ENCODE results near the gene IREB2.
"Not testable (repeated sequence)": the region's sequence is repeated elsewhere in the genome, so short reads cannot be mapped to it uniquely, and the experiment has no call there.

Gene IREB2, protein sequence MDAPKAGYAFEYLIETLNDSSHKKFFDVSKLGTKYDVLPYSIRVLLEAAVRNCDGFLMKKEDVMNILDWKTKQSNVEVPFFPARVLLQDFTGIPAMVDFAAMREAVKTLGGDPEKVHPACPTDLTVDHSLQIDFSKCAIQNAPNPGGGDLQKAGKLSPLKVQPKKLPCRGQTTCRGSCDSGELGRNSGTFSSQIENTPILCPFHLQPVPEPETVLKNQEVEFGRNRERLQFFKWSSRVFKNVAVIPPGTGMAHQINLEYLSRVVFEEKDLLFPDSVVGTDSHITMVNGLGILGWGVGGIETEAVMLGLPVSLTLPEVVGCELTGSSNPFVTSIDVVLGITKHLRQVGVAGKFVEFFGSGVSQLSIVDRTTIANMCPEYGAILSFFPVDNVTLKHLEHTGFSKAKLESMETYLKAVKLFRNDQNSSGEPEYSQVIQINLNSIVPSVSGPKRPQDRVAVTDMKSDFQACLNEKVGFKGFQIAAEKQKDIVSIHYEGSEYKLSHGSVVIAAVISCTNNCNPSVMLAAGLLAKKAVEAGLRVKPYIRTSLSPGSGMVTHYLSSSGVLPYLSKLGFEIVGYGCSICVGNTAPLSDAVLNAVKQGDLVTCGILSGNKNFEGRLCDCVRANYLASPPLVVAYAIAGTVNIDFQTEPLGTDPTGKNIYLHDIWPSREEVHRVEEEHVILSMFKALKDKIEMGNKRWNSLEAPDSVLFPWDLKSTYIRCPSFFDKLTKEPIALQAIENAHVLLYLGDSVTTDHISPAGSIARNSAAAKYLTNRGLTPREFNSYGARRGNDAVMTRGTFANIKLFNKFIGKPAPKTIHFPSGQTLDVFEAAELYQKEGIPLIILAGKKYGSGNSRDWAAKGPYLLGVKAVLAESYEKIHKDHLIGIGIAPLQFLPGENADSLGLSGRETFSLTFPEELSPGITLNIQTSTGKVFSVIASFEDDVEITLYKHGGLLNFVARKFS

DNA sequence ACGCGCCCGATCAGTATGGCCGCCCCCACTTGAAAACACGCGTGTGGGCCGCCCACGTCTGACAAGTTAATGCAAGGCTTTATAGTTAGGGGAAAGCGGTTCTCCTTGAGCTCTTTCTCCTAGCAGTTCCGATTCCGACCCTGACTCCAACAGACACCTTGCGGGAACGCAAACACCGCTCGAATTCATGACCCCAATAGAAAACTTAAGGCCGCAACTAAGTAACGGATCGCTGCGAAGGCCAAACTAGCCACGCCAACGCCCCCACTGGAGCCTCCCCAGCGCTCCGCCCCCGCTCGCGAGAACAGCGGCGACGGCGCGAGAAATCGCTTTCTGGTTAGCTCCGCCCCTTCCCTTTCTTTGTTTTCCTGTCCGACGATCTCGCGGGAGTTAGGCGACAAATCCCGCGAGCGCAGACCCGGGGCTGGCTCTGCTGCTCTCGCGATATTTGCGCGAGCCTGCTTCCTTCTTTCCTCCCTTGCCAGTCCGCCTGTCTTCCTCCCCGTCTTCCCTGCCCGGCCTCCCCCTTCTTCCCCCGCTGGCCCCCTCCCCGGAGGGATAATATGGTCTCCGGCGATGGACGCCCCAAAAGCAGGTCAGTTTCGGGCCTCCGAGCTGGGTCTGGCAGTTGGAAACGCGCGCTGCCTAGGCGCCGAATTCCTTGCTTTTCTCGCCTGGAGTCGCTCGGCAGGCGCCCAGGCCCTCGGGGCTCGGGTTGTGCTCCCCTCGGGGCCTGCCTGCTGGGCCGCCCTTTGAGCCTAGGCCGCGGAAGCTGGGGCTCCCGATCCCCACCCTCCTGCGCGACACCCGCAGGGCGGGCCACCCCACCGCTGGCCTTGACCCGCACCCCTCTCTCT, at the start of gene IREB2:
Gene IREB2 (plus strand): TSS at position 455 of the 857 bp plus-strand sequence. CDS start 122 bp downstream, at position 577.
- peak; percentile 99 for DNase-seq

DNA sequence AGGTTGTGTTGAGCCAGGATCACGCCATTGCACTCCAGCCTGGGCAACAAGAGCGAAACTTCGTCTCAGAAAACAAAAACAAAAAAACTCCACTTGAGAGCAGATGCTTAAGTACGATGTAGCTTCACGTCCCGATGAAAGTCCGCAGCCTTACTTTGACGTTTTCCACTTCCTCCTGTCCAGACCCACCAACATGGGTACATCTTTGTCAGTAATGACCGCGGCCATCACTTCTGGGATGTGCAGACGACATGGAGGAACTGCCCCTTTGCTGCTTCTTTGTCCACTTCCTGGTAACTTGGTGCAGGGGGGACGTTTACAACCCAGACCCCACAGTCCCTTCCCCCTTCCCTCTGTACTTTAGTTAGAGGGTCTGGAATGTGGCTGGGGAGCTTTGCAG, 49.2 kb upstream of the IREB2 start:
- DNase-seq = no peak

DNA sequence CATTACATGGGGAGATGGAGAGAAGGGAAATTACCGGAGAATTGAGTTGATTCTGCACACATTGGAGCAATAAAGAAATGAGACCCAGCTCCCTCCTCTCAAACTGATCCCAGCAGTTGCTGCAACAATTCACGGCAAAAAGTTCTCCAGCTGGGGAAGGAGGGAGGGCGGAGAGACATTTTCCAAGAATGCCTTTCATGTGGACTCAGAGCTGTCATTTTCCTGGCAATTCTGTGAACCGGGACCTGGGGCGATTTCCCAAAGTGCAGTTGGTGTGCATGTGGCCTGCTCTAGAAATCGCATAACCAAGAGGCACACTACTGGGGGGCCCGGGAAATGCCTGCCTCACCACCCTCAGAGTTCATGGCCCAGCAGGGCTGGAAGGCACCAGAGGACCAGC, 48.7 kb upstream of the IREB2 start:
- peak; percentile 86 for DNase-seq

DNA sequence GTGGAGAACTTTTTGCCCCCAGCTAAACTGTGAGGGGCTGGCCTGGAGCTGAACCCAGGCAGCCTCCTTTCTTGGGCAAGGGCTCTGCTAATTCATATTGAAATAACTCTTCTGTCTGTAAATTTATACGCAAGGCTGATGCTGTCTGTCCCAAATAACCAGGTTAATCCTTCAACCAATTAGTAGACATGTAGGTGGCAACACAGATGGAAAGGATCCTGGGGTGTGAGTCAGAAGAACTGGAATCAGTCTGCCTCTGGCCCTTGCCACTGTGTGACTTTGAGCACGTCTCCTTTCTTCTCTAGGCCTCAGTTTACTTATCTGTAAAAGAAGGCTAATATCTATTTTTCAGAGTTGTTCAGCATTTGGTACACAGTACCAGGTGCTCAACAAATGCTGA, 48.3 kb upstream of the IREB2 start:
- no peak for DNase-seq

DNA sequence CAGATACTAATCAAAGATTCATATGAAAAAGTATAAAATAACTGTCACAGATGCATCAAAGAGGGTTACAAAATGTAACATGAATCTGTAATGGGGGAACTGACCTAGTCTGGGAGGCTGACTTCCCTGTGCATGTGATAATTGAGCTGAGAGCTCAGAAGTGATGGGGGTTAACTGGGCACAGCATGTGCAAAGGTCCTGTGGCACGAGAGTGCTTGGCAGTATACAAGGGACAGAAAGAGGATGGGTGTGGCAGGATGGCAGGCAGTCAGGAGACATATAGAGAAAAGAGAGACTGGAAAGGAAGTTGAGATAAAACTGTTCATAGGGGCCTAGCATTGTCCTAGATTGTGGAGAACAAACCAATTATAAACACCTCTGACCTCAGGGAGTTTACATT, 47.8 kb upstream of the IREB2 start:
- DNase-seq = no peak

DNA sequence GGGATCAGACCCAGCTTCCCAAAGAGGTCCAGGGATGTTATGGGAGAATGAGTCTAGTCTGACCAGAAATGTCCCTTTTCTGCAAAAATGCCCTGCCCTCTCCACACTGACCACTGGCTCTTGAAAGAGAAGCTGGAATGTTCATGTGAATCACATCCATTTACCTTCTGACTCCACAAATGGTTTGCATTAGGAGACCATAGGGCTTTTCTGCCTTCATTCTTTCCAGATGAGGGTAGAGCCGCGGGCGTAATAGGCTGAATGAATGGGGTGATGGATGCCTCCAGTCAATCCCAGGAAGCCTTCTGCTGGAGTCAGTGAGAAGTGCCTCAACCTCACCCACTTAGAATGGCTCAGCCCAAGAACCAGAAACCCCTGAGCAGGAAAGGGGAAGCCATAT, 47.2 kb upstream of the IREB2 start:
- no peak for DNase-seq

DNA sequence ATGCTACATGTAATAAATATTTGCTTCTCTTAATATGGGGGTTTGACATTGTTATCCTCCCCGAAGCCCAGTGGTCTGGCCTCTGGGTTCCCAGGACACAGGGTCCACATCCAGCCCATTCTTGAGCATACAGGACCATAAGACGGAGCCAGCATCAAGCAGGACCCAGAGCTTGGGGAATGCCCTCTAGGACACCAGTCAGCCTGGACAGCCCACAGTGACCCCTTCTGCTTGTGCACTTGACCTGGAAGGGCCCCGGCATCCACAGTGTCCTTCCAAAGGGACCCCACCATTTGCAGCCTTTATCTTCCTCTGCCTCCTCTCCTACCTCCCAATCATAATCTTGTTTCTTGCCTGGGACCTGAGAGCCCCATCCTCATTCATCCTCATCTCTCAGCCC, 46.2 kb upstream of the IREB2 start:
- DNase-seq = no peak

DNA sequence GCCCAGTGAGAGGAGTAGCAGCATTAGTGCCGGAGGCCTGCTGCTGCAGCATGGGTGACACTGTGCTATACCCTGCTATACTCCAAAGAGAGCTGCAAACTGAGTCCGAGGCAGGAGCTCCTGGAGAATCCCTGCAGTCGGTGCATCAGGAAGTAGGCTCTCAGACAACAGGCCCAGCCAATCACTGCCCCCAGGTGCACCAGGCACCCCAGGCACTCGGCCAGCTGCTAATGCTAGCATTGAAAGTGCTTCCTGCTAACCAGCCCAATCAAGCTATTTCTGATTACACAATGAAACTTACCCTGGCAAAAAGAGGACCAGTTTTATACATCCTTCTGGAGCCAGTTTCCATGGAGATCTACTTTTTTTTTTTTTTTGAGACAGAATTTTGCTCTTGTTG, 45.6 kb upstream of the IREB2 start:
- DNase-seq = no peak

DNA sequence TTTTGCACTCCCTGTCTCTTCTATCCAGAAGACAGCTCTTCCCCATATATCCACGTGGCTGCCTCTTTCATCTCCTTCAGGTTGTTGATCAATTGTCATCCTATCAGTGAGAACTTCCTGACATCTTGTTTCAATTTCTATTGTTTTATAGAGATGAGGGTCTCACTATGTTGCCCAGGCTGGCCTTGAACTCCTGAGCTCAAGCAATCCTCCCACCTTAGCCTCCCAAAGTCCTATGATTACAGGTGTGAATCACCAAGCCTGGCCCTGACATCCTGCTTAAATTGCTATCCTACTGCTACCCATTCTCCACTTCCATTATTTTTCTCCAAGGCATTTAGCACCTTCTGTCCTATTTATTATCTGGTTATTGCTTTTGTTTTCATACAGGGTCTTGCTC, 44.9 kb upstream of the IREB2 start:
- no peak for DNase-seq

DNA sequence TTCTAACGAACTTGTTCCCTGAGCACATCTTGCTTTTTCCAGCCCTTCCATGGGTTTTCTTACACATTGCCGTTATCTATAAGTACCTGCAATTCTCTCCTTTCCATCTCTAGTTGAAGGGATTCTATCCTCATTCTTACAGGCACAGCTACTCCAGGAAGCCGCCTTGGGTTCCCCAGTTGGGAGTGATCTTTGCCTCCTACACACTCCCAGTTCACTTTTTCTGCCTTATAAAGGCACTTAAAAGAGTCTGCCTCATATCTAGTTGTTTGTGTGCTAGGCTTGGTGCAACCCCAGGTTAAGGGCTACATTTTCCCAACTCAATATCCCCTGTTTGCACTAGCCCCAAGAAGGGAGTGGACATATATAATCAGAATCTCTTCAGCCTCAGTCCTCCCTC, 44.0 kb upstream of the IREB2 start:
- DNase-seq = no peak

DNA sequence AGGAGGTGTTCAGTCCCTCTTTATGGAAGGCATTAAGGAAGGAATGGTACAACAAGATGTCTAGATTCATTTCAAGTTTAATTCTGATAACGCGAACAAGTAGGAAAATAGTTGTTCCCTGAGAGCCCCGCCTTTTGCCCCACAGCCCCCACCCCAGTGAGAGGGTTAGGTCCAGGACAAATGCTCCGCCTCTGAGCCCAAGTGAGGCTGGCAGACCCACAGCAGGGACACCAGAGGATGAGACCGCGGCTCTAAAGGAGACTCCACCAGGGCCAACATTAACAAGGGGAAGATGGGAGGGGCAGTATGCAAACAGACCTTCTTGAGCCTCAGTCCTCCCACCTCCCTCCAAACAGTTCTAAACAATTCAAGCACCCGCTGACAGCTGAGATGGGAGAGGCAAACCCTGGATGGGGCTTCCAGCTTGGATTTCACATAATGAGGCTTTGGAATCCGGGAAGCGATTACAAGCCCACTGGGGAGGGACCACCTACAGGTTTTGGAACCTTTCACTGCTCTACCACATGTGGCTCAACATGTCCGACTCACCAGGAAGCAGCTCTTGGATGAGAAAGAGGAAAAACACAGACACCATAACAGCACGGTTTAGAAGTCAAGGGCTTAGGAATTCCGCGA, 42.9 kb upstream of the IREB2 start:
- peak; percentile 82 for DNase-seq

DNA sequence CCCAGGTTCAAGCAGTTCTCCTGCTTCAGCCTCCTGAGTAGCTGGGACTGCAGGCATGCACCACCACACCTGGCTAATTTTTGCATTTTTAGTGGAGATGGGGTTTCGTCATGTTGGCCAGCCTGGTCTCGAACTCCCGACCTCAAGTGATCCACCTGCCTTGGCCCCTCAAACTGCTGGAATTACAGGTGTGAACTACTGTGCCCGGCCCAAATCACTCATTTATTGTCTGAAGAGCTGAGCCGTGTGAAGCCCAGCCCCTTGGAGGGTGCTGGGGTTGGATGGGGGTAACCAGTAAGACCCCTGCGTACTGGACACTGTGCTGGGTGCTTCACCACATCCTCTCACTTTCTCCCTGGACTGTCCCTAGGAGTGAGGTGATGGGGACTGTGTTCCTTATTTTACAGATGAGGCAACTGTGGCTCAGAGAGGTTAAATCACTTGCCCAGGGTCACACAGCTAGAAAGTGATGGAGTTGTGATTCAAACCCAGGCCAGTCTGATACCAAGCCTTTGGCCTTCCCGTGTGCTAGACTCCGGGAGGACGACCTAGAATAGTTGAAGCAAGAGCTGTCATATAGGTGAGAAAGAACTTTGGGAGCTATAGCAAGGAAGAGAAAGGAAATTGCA, 41.7 kb upstream of the IREB2 start:
- no peak for DNase-seq

DNA sequence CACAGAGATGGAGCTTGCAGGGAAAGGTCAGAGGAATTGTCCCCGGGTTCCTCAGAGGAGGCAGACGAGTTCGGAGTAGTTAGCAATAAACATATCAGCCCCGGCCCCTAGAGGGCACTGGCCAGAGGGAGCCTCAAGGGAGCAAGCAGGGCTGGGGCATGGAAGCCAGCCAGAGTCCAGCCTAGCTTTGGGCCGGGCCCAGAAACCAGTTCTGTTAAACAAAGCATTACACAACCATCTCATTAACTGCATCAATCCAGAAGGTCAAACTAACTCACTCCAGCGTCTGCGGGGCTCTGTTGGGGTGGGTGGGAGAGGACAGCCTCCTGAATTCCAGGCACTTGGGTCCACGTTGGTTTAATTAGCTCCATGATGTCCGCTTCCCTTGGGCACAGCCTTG, 41.0 kb upstream of the IREB2 start:
- no peak for DNase-seq

DNA sequence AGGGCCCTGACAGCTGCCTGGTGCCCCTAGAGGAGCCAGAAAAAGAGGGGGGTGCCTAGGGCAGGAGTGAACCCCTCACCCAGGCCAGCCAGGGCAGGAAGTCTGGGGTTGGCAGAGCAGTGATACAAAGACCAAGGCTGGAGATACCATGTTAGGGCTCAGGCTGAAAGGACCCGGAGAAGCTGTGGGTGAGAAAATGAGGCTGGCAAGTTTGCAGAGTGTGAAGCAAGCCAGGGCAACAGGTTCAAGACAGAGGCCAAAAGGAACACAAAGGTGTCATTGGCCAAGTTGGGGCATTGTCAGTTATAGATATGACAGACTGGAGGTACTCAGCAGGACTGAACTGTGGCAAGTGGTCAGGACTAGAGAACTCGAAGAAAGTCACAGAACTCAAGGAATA, 40.6 kb upstream of the IREB2 start:
- DNase-seq = no peak

DNA sequence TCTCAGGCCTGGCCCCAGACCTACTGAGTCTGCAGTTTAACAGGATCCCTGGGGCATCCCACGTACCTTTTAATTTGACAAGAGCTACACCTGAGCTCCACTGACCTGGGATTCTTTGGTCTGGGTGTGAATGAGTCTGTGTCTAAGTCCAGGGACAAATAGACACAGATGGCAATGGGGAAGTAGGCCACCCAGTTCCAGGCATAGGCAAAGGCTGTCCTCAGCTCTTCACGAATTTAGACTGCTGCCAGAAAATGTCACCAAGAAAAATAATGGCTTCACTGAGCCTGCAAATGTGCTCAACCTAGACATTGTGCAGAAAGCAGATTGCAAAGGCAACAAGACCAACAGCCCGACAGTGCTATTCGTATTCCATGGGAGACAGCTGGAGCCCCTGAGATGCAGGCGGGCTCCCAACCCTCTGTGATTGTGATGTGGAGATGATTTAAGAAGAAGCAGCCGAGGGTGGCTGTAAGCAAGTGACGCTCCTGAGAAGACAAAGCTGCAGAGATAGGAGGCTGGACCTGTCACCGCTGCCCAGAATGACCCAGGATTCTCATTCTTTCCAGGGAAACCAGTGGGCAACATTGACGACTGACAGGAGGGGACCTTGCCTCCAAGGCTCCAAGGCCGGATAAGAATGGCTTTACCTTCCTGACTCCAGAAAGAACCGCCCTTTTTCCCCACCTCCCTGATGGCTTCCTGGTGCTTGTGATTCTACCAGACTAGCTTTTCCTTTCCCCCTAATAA, 39.8 kb upstream of the IREB2 start:
- no peak for DNase-seq

DNA sequence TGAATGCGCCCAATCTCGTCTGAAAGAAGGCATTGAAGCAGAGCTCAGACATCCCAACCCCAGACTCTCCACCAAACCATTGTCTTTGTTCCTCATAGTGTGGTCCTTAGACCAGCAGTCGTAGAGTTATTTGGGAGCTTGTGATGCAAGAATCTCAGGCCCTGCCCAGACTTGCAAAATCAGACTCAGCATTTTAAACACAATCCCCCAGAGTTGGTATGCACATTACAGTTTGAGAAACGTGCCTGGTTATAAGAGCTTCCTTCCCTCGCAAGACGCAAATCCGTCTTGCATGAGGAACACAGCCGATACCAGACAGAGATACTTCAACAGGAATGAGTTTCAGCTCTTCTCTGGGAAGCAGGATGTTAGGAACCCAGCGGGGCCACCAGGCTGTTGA, 38.9 kb upstream of the IREB2 start:
- no peak for DNase-seq

DNA sequence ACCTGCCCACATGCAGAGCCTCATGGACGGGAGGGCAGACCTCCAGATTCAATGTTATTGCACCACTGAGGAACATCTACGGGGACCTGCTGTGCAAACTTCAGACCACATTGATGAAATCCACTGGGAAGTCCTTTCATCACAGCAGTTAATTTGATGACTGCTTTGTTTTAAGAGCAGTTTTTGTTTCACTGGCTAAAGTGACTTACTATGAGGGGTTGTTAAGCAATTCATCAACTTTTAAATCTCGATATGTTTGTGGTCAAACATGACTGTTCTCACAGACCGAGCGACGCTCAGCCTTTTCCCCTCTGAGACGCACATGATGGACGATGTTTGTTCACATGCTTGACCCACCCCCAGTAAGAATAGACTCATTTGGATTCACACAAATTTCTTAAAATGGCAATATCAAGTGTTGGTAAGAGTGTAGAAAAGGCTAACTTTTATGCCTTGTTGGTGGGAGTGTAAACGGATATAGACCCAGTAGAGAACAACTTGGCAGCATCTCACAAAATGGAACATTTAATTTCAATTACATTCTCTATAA, 35.9 kb upstream of the IREB2 start:
- DNase-seq = no peak

DNA sequence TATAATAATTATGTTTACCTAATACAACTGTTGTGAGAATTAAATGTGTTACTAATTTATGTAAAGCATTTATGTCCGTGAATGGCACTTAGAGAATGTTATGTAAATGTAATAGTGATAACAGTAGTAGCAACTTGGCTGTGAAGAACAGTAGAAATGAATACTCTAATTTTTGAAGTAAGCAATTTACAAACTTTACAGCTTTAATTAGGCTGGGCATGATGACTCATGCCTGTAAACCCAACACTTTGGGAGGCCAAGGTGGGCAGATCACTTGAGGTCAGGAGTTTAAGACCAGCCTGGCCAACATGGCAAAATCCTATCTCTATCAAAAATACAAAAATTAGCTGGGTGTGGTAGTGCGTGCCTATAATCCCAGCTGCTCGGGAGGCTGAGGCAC, 33.9 kb upstream of the IREB2 start:
- DNase-seq = no peak

DNA sequence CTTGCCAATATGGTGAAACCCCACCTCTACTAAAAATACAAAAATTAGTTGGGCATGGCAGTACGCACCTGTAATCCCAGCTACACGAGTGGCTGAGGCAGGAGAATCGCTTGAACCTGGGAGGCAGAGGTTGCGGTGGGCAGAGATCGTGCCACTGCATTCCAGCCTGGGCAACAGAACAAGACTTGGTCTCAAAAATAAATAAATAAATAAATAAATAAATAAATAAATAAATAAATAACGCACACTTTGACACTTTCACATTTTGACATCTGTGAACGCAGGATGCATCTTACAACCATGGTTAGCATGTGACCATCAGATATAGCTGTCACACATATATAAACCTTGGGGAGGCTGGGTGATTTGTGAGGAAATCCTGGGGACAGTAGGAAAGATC, 33.2 kb upstream of the IREB2 start:
- not testable (repeated sequence) for DNase-seq

DNA sequence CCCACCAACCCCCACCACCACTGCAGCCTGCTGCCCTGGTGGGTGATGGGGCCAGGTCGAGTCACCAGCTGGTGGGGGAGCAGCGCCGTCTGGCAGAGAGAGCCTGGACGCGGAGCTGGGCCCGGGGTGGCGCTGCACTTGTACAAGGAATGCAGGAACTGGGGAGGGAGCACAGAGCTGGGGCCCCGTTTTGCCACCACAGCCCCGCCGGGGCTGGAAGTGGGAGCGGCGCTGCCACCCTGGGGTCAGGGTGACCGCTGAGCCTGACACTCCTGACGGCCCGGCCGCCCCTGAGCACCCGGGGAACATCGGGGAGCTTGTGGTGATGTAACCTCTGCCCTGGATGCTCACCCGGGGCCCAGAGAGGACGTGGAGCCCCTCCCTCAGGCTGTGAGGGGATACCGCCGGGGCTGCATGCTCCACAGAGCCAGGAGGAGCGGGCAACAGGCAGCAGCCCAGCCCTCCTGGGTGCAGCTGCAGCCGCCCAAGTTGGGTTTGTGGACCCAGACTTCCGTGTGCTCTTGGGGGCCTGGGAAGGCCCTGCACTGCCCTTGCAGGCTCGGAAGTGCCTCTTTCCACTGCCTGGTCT, 32.6 kb upstream of the IREB2 start:
- no peak for DNase-seq
